WERI-Rb-1 (cell line): ENCODE measurements around the gene PSMC5.
"Not testable (repeated sequence)": the region's sequence is repeated elsewhere in the genome, so short reads cannot be mapped to it uniquely, and the experiment has no call there.

Source experiments
- DNase-seq: peaks from one replicate; pipeline ENCODE4 v3.0.0-alpha.2; 2020
- H3K27ac ChIP-seq: fragments of 250-450 bp; sonication (Bioruptor Pico); 2 replicates; pipeline ENCODE4 v1.5.1; 2020; ENCODE audit warnings: mild to moderate bottlenecking, moderate library complexity
- H3K27me3 ChIP-seq: fragments of 250-450 bp; sonication (Bioruptor Pico); 2 replicates; pipeline ENCODE4 v1.5.1; 2021; ENCODE audit warnings: mild to moderate bottlenecking, low read depth, moderate library complexity; ENCODE audit not compliant: insufficient read depth, severe bottlenecking
- H3K36me3 ChIP-seq: fragments of 250-450 bp; sonication (Bioruptor Pico); 2 replicates; pipeline ENCODE4 v1.5.1; 2020; ENCODE audit warnings: mild to moderate bottlenecking, moderate library complexity
- H3K4me3 ChIP-seq: 2 replicates; pipeline ENCODE4 v1.5.1; 2011; ENCODE audit warnings: low read depth, mild to moderate bottlenecking, control low read depth, low read length
- H3K9me3 ChIP-seq: fragments of 250-450 bp; sonication (Bioruptor Pico); 2 replicates; pipeline ENCODE4 v1.5.1; 2021; ENCODE audit warnings: mild to moderate bottlenecking, moderate library complexity; ENCODE audit not compliant: severe bottlenecking
- TF ChIP-seq, protein P1 (sequence below): IDR thresholded peaks from 2 replicates; pipeline ENCODE4 v1.5.1; 2011; ENCODE audit warnings: low read depth, mild to moderate bottlenecking, control low read depth, inconsistent platforms, low read length

Gene PSMC5

DNA sequence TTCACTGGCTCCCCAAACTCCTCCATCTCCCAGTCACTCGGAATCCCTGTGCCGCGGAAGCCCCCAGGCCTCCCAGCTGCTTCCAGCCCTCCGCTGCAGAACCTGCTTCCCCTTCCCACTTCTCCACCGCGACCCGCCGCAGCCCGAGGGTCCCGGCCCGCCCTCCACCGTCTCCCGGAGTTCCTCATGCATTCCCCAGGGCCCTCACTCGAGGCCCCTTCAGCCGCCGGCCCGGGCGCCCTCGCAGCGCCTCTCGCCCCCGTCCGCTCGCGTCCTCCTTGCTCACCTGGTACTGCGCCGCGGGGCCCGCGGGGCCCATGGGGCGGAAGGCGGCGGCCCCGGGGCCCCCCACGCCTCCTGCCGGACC is 14.9 kb downstream of the PSMC5 start:
- TF ChIP-seq, protein P1, sequence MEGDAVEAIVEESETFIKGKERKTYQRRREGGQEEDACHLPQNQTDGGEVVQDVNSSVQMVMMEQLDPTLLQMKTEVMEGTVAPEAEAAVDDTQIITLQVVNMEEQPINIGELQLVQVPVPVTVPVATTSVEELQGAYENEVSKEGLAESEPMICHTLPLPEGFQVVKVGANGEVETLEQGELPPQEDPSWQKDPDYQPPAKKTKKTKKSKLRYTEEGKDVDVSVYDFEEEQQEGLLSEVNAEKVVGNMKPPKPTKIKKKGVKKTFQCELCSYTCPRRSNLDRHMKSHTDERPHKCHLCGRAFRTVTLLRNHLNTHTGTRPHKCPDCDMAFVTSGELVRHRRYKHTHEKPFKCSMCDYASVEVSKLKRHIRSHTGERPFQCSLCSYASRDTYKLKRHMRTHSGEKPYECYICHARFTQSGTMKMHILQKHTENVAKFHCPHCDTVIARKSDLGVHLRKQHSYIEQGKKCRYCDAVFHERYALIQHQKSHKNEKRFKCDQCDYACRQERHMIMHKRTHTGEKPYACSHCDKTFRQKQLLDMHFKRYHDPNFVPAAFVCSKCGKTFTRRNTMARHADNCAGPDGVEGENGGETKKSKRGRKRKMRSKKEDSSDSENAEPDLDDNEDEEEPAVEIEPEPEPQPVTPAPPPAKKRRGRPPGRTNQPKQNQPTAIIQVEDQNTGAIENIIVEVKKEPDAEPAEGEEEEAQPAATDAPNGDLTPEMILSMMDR, result no peak
- DNase-seq, result peak; percentile 44

DNA sequence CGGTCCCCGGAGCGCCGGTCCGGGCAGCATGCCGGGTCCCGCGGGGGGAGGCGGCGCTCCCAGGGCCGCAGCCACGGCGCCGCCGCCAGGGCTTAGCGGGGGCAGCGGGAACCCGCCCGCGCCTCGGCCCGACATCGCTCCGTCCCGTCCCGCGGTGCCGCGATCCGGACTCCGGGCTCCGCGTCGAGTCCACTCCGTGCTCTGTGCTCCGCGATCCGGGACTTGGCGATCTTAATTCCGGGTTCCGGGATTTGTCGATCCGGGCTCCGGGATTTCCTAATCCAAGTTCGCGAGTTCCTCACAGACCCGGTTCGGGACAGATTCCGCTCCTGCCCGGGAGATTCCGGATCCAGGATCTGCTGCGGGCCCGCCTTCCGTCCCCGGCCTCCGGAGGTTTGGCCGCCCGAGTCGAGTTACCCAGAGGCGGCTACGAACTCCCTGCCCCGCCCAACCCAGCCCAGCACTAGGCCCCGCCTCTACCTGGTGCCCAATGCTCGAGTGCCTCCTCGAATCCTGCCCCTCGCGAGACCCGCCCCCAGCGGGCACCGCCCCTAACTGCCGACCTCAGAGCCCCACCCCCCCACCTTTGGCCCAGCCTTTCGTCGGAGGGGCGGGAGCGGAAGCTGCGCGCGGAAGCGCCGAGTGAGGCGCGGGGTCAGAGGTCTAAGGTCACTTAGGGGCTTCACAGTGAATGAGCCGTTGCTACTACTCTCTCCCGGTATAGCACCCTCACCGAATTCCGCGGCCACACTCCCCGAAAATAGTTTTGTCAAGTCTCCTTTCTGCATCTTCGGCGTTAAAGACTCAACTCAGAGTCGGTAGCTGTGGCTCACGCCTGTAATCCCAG is 15.5 kb downstream of the PSMC5 start, which contains the start of gene SMARCD2:
Gene SMARCD2, minus strand, starts transcription at position 146 of the 847 bp plus-strand sequence. Its CDS starts 11 bp downstream, at position 135.
- peak; percentile 99 for DNase-seq
- H3K9me3 ChIP-seq, result no peaks in the 10 kb centered on the region
- H3K27ac ChIP-seq, result peak within 1 kb of the TSS; percentile 93

More for the DNA sequence above, 14.9 kb downstream of the PSMC5 start:
- Histone ChIP-seq H3K27ac (peak overlapping the region; percentile 93), H3K9me3 (no peaks in the 10 kb centered on the region), H3K4me3 (peak overlapping the region; percentile 85), H3K36me3 (peaks cover 21% of the 10 kb centered on the region), H3K27me3 (no peaks in the 10 kb centered on the region)

DNA sequence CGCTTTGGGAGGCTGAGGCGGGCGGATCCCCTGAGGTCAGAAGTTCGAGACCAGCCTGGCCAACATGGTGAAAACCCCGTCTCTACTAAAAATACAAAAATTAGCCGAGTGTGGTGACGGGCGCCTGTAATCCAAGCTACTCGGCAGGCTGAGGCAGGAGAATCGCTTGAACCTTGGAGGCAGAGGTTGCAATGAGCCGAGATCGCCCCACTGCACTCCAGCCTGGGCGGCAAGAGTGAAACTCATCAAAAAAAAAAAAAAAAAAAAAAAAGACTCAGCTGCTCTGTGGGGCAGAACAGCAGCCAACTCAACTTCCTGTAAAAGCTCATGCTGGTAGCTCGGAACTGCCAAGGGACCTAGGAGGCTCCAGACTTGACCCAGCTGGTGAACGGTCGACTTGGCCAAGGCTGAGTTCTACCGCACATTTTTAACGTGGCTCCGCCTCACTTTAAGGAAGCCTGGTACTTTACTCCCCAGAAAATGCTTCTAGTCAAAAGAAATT is 16.2 kb downstream of the PSMC5 start:
- DNase-seq, result not testable (repeated sequence)

More for the DNA sequence above, 15.5 kb downstream of the PSMC5 start, which contains the start of gene SMARCD2:
- peaks cover 17% of the 10 kb centered on the region for H3K36me3 ChIP-seq
- TF ChIP-seq, protein P1, result no peak
- no peaks in the 10 kb centered on the region for H3K27me3 ChIP-seq
- peak within 1 kb of the TSS; percentile 85 for H3K4me3 ChIP-seq

DNA sequence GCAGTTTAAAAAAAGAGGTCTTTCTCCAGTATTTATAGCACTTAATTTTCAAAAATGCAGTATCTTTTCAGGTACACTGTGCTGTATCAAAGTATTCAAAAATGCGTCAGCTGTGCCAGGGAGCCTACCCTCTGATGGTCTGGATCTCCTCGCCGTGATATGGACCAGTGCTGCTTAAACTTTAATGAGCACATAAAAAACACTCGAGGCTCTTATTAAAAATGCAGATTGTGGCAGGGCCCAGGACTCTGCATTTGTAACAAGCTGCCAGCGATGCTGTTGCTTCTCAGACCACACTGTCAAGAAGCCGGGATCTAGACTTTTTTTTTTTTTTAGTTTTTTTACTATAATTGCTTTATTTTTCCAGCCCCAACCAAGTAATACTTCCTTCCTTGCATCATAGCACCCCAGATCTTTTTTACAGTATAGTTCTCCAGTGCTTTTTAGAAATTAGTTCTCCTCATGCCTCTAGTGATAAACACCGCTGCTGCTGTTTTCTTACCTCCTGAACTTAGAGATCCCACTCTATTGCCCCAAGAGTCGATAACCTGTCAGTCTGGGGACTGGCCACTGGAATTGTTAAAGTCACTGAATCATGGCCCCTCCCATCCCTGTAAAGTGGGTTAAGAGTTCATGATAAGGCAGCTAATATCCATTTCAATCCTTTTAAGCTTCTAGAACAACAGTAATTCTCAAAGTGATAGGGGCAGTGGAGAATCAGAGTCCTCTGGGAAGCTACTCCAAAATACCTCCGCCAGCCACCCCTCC is 16.9 kb downstream of the PSMC5 start:
- H3K9me3 ChIP-seq, result no peaks in the 10 kb centered on the region
- no peaks in the 10 kb centered on the region for H3K27me3 ChIP-seq
- TF ChIP-seq, protein P1, result no peak
- no peak overlapping the region for H3K4me3 ChIP-seq
- peaks cover 11% of the 10 kb centered on the region for H3K36me3 ChIP-seq
- H3K27ac ChIP-seq, result no peak overlapping the region
- DNase-seq, result no peak

More for the DNA sequence above, 16.2 kb downstream of the PSMC5 start:
- Histone ChIP-seq H3K36me3 (peaks cover 11% of the 10 kb centered on the region), H3K4me3 (peak overlapping the region; percentile 85), H3K27ac (peak overlapping the region; percentile 50)
- not testable (repeated sequence) for H3K27me3 ChIP-seq, H3K9me3 ChIP-seq

DNA sequence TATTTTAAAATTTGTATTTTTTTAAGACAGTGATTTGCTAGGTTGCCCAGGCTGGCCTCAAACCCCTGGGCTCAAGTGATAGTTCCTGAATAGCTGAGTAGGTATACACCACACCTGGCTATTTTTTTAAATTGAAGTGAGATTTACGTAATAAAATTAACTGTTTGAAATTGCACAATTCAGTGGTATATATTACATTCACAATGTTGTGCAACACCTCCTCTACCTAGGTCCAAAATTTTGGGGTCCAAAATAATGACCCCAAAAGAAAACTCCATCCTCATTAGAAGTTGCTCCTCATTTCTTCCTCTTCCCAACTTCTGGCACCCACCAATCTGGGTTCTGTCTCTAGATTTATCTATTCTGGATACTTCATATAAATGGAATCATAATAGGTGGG is 18.3 kb downstream of the PSMC5 start:
- no peaks in the 10 kb centered on the region for H3K27me3 ChIP-seq
- no peak for DNase-seq

More for the DNA sequence above, 18.3 kb downstream of the PSMC5 start:
- TF ChIP-seq, protein P1, result no peak
- no peaks in the 10 kb centered on the region for H3K9me3 ChIP-seq
- H3K27ac ChIP-seq, result no peak overlapping the region
- peaks cover 8% of the 10 kb centered on the region for H3K36me3 ChIP-seq
- H3K4me3 ChIP-seq, result no peak overlapping the region
